COLO668 (cell line): Measurements from ENCODE around the gene CAP2.
"Not testable (repeated sequence)": the region's sequence is repeated elsewhere in the genome, so short reads cannot be mapped to it uniquely, and the experiment has no call there.

Experiments used
- DNase-seq: peaks from one replicate; lab custom pipeline; 2025; ENCODE audit not compliant: unreplicated experiment; lab: John Stamatoyannopoulos, UW

CAP2 gene

GRCh38 chr6:17501442-17501841, 108.0 kb downstream of the CAP2 start:
- no peak for DNase-seq

GRCh38 chr6:17501982-17502704, 108.7 kb downstream of the CAP2 start:
- DNase-seq, result no peak

- no peak for DNase-seq
These were observed 109.7 kb downstream of the CAP2 start for GRCh38 chr6:17503051-17503450.

- no peak for DNase-seq
These were observed 110.6 kb downstream of the CAP2 start for GRCh38 chr6:17504005-17504404.

- no peak for DNase-seq
These were observed 111.7 kb downstream of the CAP2 start for GRCh38 chr6:17505062-17505476.

GRCh38 chr6:17505767-17506280, 112.4 kb downstream of the CAP2 start:
- no peak for DNase-seq

GRCh38 chr6:17506531-17506930, 113.1 kb downstream of the CAP2 start:
- no peak for DNase-seq

GRCh38 chr6:17506962-17507361, 113.6 kb downstream of the CAP2 start:
- DNase-seq, result no peak

- no peak for DNase-seq
These were observed 117.7 kb downstream of the CAP2 start for GRCh38 chr6:17511084-17511483.

GRCh38 chr6:17511580-17511979, 118.2 kb downstream of the CAP2 start:
- no peak for DNase-seq

GRCh38 chr6:17519120-17519519, 125.7 kb downstream of the CAP2 start:
- no peak for DNase-seq

GRCh38 chr6:17525637-17526036, 132.2 kb downstream of the CAP2 start:
- DNase-seq, result no peak

GRCh38 chr6:17527076-17527475, 133.7 kb downstream of the CAP2 start:
- no peak for DNase-seq

- DNase-seq, result no peak
These were observed 137.0 kb downstream of the CAP2 start for GRCh38 chr6:17530321-17530835.

- no peak for DNase-seq
These were observed 143.2 kb downstream of the CAP2 start for GRCh38 chr6:17536586-17536985.

- DNase-seq, result no peak
These were observed 148.8 kb downstream of the CAP2 start for GRCh38 chr6:17542243-17542642.

- not testable (repeated sequence) for DNase-seq
These were observed 152.3 kb downstream of the CAP2 start for GRCh38 chr6:17545681-17546080.

- DNase-seq, result no peak
These were observed 158.1 kb downstream of the CAP2 start for GRCh38 chr6:17551383-17551958.

- no peak for DNase-seq
These were observed 159.5 kb downstream of the CAP2 start for GRCh38 chr6:17552861-17553260.

- no peak for DNase-seq
These were observed 162.6 kb downstream of the CAP2 start for GRCh38 chr6:17556014-17556413.

GRCh38 chr6:17562636-17563035, 169.2 kb downstream of the CAP2 start:
- DNase-seq, result no peak

GRCh38 chr6:17565399-17565798, 172.0 kb downstream of the CAP2 start:
- DNase-seq, result no peak
